HEK293T (cell line): Measurements from ENCODE around the gene S100A6.
"Not testable (repeated sequence)": the region's sequence is repeated elsewhere in the genome, so short reads cannot be mapped to it uniquely, and the experiment has no call there.

ENCODE experiments used
- FOXK2 ChIP-seq: fragments of 450-650 bp; IDR thresholded peaks from 2 replicates; pipeline ENCODE4 v1.6.1; 2016; ENCODE audit warnings: mild to moderate bottlenecking
- L3MBTL2 ChIP-seq: fragments of 450-650 bp; conservative IDR thresholded peaks from 2 replicates; pipeline ENCODE4 v1.6.1; 2016; ENCODE audit warnings: mild to moderate bottlenecking
- TARDBP ChIP-seq: fragments of 450-650 bp; IDR thresholded peaks from 2 replicates; pipeline ENCODE4 v1.6.1; 2016

DNA sequence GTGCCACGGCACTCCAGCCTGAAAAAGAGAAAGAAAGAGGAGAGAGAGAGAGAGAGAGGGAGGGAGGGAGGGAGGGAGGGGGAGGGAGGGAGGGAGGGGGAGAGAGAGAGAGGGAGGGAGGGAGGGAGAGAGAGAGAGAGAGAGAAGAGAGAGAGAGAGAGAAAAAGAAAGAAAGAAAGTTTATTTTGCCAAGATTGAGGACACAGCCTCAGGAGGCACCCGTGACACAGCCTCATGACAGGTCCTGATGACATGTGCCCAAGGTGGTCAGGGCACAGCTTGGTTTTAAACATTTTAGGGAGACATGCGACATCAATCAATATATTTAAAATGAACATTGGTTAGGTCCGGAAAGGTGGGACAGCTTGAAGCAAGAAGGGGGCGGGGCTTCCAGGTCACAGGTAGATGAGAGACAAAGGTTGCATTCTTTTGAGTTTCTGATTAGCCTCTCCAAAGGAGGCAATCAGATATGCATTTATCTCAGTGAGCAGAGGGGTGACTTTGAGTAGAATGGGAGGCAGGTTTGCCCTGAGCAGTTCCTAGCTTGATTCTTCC lies 15.6 kb downstream of the S100A6 start:
- not testable (repeated sequence) for TF ChIP-seq TARDBP, L3MBTL2, FOXK2
